Fibroblast of lung (primary cell): ENCODE data around the gene TOGARAM1.

Experiments used
- CTCF ChIP-seq, 2 donors: IDR thresholded peaks in 1 of 2; conservative IDR thresholded peaks in 1 of 2; 1 replicate in 1 of 2; 2 replicates in 1 of 2; pipeline ENCODE4 v1.5.1; 2011 to 2012; ENCODE audit warnings: low read length in 2 of 2, control low read depth in 1 of 2, inconsistent platforms in 1 of 2, low read depth in 1 of 2, mild to moderate bottlenecking in 1 of 2
- EZH2 ChIP-seq: IDR thresholded peaks from 2 replicates; pipeline ENCODE4 v1.5.1; 2012; ENCODE audit warnings: low read length, control low read depth, mild to moderate bottlenecking; ENCODE audit errors: missing control alignments

DNA sequence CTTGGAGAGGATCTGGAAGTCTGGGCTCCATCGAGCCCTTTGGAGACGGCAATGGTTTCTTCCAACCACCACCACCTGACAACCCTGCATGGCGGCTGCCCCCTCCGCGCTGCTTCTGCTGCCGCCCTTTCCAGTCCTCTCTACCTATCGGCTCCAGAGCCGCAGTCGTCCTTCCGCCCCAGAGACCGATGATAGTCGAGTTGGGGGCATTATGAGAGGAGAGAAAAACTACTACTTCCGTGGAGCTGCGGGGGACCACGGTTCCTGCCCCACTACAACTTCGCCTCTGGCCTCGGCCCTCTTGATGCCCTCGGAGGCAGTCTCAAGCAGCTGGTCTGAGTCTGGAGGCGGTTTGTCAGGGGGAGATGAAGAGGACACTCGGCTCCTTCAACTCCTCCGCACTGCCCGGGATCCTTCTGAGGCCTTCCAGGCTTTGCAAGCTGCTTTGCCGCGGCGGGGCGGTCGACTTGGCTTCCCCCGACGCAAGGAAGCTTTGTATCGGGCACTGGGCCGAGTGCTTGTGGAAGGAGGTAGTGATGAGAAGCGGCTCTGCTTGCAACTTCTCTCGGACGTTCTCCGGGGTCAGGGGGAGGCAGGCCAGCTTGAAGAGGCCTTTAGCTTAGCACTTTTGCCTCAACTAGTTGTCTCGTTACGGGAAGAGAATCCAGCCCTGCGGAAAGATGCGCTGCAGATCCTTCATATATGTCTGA, 499 bp downstream of the TOGARAM1 start:
- TF ChIP-seq EZH2 (no peak), CTCF (conservative IDR thresholded peaks at IDR 0.05 in 1 of 2, IDR thresholded peaks at IDR 0.05 in 1 of 2; ENCODE audit: low read depth in 1 of 2, low read length in 2 of 2) (no peak)
